ENCODE data around the gene ZNF500. TPM values are rescaled to one million over a fixed set of nuclear protein-coding genes. Genes with fewer than 3 reads are reported as not detected.

ZNF500 gene
- total RNA-seq, 1 experiment from 2014 or later, result 10.4 TPM

GRCh38 chr16:4733211-4733742 lies 33.7 kb downstream of the ZNF500 start:
- H3K36me3 ChIP-seq (ENCODE audit: low read depth, low read length), result no peaks in the 10 kb centered on the region
- peak overlapping the region; percentile 94 for H2AFZ ChIP-seq (ENCODE audit: low read length)
- H3K79me2 ChIP-seq (ENCODE audit: low read length), result peaks cover 24% of the 10 kb centered on the region
- no peaks in the 10 kb centered on the region for H3K27me3 ChIP-seq (ENCODE audit: low read length)
- H3K27ac ChIP-seq (ENCODE audit: low read length), result no peak overlapping the region
- DNase-seq (no peak), ATAC-seq (no peak)
- H3K9me2 ChIP-seq (replicated peaks; ENCODE audit: low read length), result no peaks in the 10 kb centered on the region
- peak overlapping the region; percentile 94 for H3K9ac ChIP-seq (ENCODE audit: low read length)
- no peaks in the 10 kb centered on the region for H3K9me3 ChIP-seq (ENCODE audit: low read length)
- TF ChIP-seq EZH2phosphoT487 (IDR thresholded peaks at IDR 0.05; ENCODE audit: borderline replicate concordance, low read length) (no peak), EZH2 (IDR thresholded peaks at IDR 0.05; ENCODE audit: low read length, unreplicated experiment) (no peak)
- TF ChIP-seq, protein P1, sequence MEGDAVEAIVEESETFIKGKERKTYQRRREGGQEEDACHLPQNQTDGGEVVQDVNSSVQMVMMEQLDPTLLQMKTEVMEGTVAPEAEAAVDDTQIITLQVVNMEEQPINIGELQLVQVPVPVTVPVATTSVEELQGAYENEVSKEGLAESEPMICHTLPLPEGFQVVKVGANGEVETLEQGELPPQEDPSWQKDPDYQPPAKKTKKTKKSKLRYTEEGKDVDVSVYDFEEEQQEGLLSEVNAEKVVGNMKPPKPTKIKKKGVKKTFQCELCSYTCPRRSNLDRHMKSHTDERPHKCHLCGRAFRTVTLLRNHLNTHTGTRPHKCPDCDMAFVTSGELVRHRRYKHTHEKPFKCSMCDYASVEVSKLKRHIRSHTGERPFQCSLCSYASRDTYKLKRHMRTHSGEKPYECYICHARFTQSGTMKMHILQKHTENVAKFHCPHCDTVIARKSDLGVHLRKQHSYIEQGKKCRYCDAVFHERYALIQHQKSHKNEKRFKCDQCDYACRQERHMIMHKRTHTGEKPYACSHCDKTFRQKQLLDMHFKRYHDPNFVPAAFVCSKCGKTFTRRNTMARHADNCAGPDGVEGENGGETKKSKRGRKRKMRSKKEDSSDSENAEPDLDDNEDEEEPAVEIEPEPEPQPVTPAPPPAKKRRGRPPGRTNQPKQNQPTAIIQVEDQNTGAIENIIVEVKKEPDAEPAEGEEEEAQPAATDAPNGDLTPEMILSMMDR (conservative IDR thresholded peaks at IDR 0.05; ENCODE audit: low read depth, low read length), result no peak
- H3F3A ChIP-seq (ENCODE audit: low read length, unreplicated experiment), result no peaks in the 10 kb centered on the region
- H3K4me1 ChIP-seq (ENCODE audit: insufficient read depth, low read length), result no peaks in the 10 kb centered on the region; the same call in 1 of the 2 replicates
- peak overlapping the region; percentile 100 for H3K4me2 ChIP-seq (ENCODE audit: low read length)
- ChIA-PET POLR2A (ENCODE audit: unreplicated experiment) (no interaction called here), CTCF (no interaction called here)
- H3K4me3 ChIP-seq (ENCODE audit: low read length), result peak overlapping the region; percentile 94
- intact Hi-C loops (cut with micrococcal nuclease), result loop anchor here (5.0 to 10.0 kb wide), 2 partner anchors 69 to 212 kb away; partner anchors contain the start of gene ROGDI
- no peaks in the 10 kb centered on the region for H4K20me1 ChIP-seq (ENCODE audit: low read length)
- no TSS peak for BruUV-seq (replicated peaks)

DNA sequence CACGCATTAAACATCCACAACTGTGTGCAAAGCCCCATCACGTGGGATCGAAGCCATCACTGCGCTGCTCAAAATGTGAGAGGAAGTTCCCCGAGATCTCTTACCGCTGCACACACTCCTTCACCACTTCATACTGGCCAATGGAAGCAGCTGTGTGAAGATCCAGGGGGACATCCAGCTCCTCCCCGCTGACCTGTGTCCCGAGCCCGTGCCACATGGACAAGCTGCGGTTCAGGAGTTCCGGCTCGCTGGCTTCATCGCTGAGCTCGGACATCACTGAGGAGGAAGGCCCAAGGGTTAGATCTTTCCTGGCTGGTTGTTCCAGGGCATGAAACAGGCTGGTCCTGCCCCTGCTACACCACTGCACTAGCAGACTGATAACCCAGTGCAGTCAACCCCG lies 37.1 kb downstream of the ZNF500 start:
- CTCF ChIA-PET, result no interaction called here
- intact Hi-C loops (cut with micrococcal nuclease), result loop anchor here (5.0 to 10.0 kb wide), 2 partner anchors 72 to 215 kb away; partner anchors contain the start of gene ROGDI
- BruUV-seq (replicated peaks), result no TSS peak
- no peaks in the 10 kb centered on the region for H3K36me3 ChIP-seq (ENCODE audit: low read depth, low read length)
- H3K4me2 ChIP-seq (ENCODE audit: low read length), result no peak overlapping the region
- H3K4me3 ChIP-seq (ENCODE audit: low read length), result no peak overlapping the region
- H2AFZ ChIP-seq (ENCODE audit: low read length), result no peak overlapping the region
- ATAC-seq, result no peak
- no peak overlapping the region for H3K27ac ChIP-seq (ENCODE audit: low read length)
- TF ChIP-seq EZH2phosphoT487 (IDR thresholded peaks at IDR 0.05; ENCODE audit: borderline replicate concordance, low read length) (no peak), EZH2 (IDR thresholded peaks at IDR 0.05; ENCODE audit: low read length, unreplicated experiment) (no peak)
- TF ChIP-seq, protein P1 (conservative IDR thresholded peaks at IDR 0.05; ENCODE audit: low read depth, low read length), result no peak
- POLR2A ChIA-PET (ENCODE audit: unreplicated experiment), result no interaction called here
- H3K9ac ChIP-seq (ENCODE audit: low read length), result no peak overlapping the region
- no peaks in the 10 kb centered on the region for H4K20me1 ChIP-seq (ENCODE audit: low read length)
- no peaks in the 10 kb centered on the region for H3K27me3 ChIP-seq (ENCODE audit: low read length)
- no peaks in the 10 kb centered on the region for H3F3A ChIP-seq (ENCODE audit: low read length, unreplicated experiment)
- H3K9me2 ChIP-seq (replicated peaks; ENCODE audit: low read length), result no peaks in the 10 kb centered on the region
- H3K4me1 ChIP-seq (ENCODE audit: insufficient read depth, low read length), result no peaks in the 10 kb centered on the region
- no peaks in the 10 kb centered on the region for H3K9me3 ChIP-seq (ENCODE audit: low read length)
- peaks cover 24% of the 10 kb centered on the region for H3K79me2 ChIP-seq (ENCODE audit: low read length)
- no peak for DNase-seq

DNA sequence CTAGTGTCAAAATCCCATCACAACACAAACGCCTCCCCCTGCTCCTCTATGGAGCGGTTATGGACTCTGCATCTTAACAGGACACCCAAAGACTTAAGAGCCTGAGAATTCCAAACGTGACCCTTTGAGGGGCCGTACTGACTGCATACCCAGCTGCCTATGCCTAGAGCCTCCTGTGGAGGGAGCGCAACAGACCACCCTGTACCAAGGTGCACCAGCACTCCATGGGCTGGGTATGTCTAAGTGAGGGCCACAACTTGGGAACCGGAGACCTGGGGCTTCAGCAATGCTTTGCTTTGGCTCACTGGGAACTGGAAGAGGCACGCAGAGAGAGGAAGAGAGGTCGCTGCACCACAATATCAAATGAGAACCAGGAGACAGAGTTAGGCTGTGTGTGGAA lies 38.3 kb downstream of the ZNF500 start:
- intact Hi-C loops (cut with micrococcal nuclease), result no loop called here
- no peaks in the 10 kb centered on the region for H3K36me3 ChIP-seq (ENCODE audit: low read depth, low read length)
- ATAC-seq (no peak), DNase-seq (no peak)
- H4K20me1 ChIP-seq (ENCODE audit: low read length), result no peaks in the 10 kb centered on the region
- no peaks in the 10 kb centered on the region for H3K27me3 ChIP-seq (ENCODE audit: low read length)
- H3K79me2 ChIP-seq (ENCODE audit: low read length), result peaks cover 21% of the 10 kb centered on the region
- no peak overlapping the region for H2AFZ ChIP-seq (ENCODE audit: low read length)
- no peaks in the 10 kb centered on the region for H3K4me1 ChIP-seq (ENCODE audit: insufficient read depth, low read length)
- H3K9ac ChIP-seq (ENCODE audit: low read length), result no peak overlapping the region
- TF ChIP-seq EZH2phosphoT487 (IDR thresholded peaks at IDR 0.05; ENCODE audit: borderline replicate concordance, low read length) (no peak), EZH2 (IDR thresholded peaks at IDR 0.05; ENCODE audit: low read length, unreplicated experiment) (no peak)
- TF ChIP-seq, protein P1 (conservative IDR thresholded peaks at IDR 0.05; ENCODE audit: low read depth, low read length), result no peak
- BruUV-seq (replicated peaks), result no TSS peak
- no peaks in the 10 kb centered on the region for H3K9me3 ChIP-seq (ENCODE audit: low read length)
- H3K27ac ChIP-seq (ENCODE audit: low read length), result no peak overlapping the region
- no peak overlapping the region for H3K4me2 ChIP-seq (ENCODE audit: low read length)
- no peaks in the 10 kb centered on the region for H3F3A ChIP-seq (ENCODE audit: low read length, unreplicated experiment)
- H3K9me2 ChIP-seq (replicated peaks; ENCODE audit: low read length), result no peaks in the 10 kb centered on the region
- POLR2A ChIA-PET (ENCODE audit: unreplicated experiment), result no interaction called here
- CTCF ChIA-PET, result no interaction called here
- no peak overlapping the region for H3K4me3 ChIP-seq (ENCODE audit: low read length)
